WERI-Rb-1 (cell line): Measurements from ENCODE around the gene CD46.
"Not testable (repeated sequence)": the region's sequence is repeated elsewhere in the genome, so short reads cannot be mapped to it uniquely, and the experiment has no call there.

Source experiments
- DNase-seq: peaks from one replicate; pipeline ENCODE4 v3.0.0-alpha.2; 2020
- H3K27ac ChIP-seq: fragments of 250-450 bp; sonication (Bioruptor Pico); 2 replicates; pipeline ENCODE4 v1.5.1; 2020; ENCODE audit warnings: mild to moderate bottlenecking, moderate library complexity
- H3K27me3 ChIP-seq: fragments of 250-450 bp; sonication (Bioruptor Pico); 2 replicates; pipeline ENCODE4 v1.5.1; 2021; ENCODE audit warnings: mild to moderate bottlenecking, low read depth, moderate library complexity; ENCODE audit not compliant: insufficient read depth, severe bottlenecking
- H3K36me3 ChIP-seq: fragments of 250-450 bp; sonication (Bioruptor Pico); 2 replicates; pipeline ENCODE4 v1.5.1; 2020; ENCODE audit warnings: mild to moderate bottlenecking, moderate library complexity
- H3K4me3 ChIP-seq: 2 replicates; pipeline ENCODE4 v1.5.1; 2011; ENCODE audit warnings: low read depth, mild to moderate bottlenecking, control low read depth, low read length
- H3K9me3 ChIP-seq: fragments of 250-450 bp; sonication (Bioruptor Pico); 2 replicates; pipeline ENCODE4 v1.5.1; 2021; ENCODE audit warnings: mild to moderate bottlenecking, moderate library complexity; ENCODE audit not compliant: severe bottlenecking
- TF ChIP-seq, protein P1 (sequence below): IDR thresholded peaks from 2 replicates; pipeline ENCODE4 v1.5.1; 2011; ENCODE audit warnings: low read depth, mild to moderate bottlenecking, control low read depth, inconsistent platforms, low read length

The CD46 gene

DNA sequence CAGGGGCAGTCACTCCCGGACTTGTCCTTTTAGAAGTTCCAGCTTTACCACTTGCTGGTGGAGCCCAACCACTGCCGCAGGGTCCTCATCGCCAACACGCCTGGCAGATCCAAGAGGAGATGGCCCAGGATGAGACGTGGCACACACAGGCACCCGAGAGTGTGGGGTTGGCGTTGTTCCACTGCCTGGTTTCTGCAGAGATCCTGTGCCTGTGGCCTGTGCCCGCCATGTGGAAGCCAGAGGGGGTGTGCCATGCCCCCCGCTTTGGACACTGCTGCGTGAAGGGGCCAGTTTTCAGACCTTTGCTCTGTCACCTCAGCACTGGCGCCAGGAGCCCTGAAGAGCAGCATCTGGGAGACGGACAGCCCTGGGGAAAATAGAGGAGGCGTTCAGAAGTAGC, 10.8 kb downstream of the CD46 start:
- TF ChIP-seq, protein P1, sequence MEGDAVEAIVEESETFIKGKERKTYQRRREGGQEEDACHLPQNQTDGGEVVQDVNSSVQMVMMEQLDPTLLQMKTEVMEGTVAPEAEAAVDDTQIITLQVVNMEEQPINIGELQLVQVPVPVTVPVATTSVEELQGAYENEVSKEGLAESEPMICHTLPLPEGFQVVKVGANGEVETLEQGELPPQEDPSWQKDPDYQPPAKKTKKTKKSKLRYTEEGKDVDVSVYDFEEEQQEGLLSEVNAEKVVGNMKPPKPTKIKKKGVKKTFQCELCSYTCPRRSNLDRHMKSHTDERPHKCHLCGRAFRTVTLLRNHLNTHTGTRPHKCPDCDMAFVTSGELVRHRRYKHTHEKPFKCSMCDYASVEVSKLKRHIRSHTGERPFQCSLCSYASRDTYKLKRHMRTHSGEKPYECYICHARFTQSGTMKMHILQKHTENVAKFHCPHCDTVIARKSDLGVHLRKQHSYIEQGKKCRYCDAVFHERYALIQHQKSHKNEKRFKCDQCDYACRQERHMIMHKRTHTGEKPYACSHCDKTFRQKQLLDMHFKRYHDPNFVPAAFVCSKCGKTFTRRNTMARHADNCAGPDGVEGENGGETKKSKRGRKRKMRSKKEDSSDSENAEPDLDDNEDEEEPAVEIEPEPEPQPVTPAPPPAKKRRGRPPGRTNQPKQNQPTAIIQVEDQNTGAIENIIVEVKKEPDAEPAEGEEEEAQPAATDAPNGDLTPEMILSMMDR: no peak
- Histone ChIP-seq H3K36me3 (peaks cover 91% of the 10 kb centered on the region), H3K27ac (no peak overlapping the region), H3K27me3 (no peaks in the 10 kb centered on the region), H3K9me3 (peaks cover 3% of the 10 kb centered on the region), H3K4me3 (no peak overlapping the region)
- no peak for DNase-seq

DNA sequence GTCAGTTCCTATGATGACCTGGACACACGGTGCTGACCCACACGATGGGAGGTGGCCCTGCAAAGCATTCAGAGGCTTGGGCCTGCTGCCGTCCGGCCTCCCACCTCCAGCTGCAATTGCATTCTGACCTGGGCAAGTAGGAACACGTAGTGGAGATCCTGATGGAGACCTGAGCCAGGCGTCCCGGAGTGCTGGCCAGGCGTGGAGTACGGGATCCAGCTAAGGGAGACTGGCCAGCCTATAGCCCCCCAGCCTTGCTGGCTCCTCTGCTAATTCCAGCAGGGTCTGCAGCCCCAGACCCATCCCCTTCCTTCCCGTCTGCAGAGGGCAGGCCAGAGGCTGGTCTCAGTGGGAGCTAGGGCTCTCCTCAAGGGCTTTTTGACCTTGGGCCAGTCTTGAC, 11.2 kb downstream of the CD46 start:
- no peak for DNase-seq
- TF ChIP-seq, protein P1: no peak
- H3K27me3 ChIP-seq: no peaks in the 10 kb centered on the region
- H3K36me3 ChIP-seq: peaks cover 90% of the 10 kb centered on the region
- no peak overlapping the region for H3K4me3 ChIP-seq
- no peak overlapping the region for H3K27ac ChIP-seq
- peaks cover 3% of the 10 kb centered on the region for H3K9me3 ChIP-seq

DNA sequence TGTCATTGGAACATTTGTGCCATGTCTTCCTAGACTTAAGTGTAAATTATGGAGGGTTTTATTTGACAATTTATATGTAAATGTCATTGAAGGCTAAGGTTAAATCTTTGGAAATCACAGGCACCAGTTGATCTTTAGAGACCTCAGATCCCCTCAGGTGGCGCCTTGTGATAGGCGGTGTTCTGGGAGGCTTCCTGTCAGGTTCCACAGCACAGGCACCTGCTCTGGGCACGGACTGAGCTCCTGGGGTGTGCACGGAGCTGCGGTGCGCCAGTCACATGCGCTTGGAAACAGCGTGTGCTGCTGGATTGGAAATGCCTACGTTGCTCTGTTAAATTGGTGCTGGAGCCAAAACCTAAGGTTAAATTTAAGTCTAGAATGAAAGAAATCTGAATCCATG, 12.1 kb downstream of the CD46 start:
- Histone ChIP-seq H3K27me3 (no peaks in the 10 kb centered on the region), H3K9me3 (peaks cover 3% of the 10 kb centered on the region), H3K4me3 (no peak overlapping the region), H3K27ac (no peak overlapping the region), H3K36me3 (peaks cover 90% of the 10 kb centered on the region)
- DNase-seq: no peak
- TF ChIP-seq, protein P1: no peak

DNA sequence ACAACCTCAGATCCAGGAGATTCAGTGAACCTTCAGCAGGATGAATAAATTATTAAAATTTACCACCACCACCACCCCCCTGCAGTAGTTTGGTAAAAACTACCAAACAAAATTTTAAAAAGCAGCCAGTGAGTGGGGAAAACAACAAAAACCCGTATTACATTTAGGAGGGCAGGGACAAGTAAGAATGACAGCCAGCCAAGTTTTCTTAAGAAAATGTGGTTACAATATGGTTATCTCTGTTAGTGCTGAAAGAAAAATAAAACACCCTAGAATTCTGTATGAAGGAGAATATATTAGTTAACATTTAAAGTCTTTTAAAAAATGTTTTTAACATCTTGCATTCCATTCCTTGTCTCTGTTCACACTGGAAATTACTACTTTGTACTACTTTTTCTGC, 14.7 kb downstream of the CD46 start:
- Histone ChIP-seq H3K4me3 (no peak overlapping the region), H3K36me3 (peaks cover 87% of the 10 kb centered on the region), H3K9me3 (peaks cover 11% of the 10 kb centered on the region)

DNA sequence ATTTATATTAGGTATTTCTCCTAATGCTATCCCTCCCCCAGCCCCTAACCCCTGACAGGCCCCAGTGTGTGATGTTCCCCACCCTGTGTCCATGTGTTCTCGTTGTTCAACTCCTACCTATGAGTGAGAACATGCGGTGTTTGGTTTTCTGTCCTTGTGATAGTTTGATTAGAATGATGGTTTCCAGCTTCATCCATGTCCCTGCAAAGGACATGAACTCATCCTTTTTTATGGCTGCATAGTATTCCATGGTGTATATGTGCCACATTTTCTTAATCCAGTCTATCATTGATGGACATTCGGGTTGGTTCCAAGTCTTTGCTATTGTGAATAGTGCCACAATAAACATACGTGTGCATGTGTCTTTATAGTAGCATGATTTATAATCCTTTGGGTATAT, 18.7 kb downstream of the CD46 start:
- H3K36me3 ChIP-seq: peaks cover 72% of the 10 kb centered on the region
- not testable (repeated sequence) for H3K4me3 ChIP-seq, H3K27me3 ChIP-seq, H3K9me3 ChIP-seq, H3K27ac ChIP-seq, DNase-seq

More for the DNA sequence above, 14.7 kb downstream of the CD46 start:
- TF ChIP-seq, protein P1: no peak
- no peak overlapping the region for H3K27ac ChIP-seq
- DNase-seq: no peak
- H3K27me3 ChIP-seq: no peaks in the 10 kb centered on the region

DNA sequence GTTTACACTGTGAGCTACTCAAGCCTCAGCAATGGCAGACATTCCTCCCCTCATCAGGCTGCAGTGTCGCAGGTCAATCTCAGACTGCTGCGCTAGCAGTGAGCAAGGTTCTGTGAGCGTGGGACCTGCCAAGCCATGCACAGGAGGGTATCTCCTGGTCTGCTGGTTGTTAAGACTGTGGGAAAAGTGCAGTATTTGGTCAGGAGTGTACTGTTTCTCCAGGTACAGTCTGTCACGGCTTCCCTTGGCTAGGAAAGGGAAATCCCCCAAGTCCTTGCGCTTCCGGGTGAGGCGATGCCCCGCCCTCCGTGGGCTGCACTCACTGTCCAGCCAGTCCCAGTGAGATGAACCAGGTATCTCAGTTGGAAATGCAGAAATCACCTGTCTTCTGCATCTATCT, 24.2 kb downstream of the CD46 start:
- not testable (repeated sequence) for H3K4me3 ChIP-seq, DNase-seq, H3K9me3 ChIP-seq, H3K27me3 ChIP-seq, H3K27ac ChIP-seq
- peaks cover 59% of the 10 kb centered on the region for H3K36me3 ChIP-seq

DNA sequence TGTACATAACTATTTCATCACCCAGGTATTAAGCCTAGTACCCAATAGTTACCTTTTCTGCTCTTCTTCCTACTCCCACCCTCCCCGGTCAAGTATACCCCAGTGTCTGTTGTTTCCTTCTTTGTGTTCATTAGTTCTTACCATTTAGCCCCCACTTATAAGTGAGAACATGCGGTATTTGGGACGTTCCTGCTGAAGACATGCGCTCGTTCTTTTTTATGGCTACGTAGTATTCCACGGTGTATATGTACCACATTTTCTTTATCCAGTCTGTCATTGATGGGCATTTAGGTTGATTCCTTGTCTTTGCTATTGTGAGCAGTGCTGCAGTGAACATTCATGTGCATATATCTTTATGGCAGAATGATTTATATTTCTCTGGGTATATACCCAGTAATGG, 25.6 kb downstream of the CD46 start:
- H3K36me3 ChIP-seq: peaks cover 63% of the 10 kb centered on the region
- H3K27ac ChIP-seq, DNase-seq, H3K27me3 ChIP-seq, H3K9me3 ChIP-seq, H3K4me3 ChIP-seq: not testable (repeated sequence)
